SK-N-SH (cell line): ENCODE measurements around the gene OR6C68. TPM values are rescaled to one million over a fixed set of nuclear protein-coding genes. Genes with fewer than 3 reads are reported as not detected.

ENCODE experiments used
- polyA plus RNA-seq, 3 experiments: library from polyadenylated mRNA; depleted of rRNA; stranded (reverse); fragments of >200 nt; gene quantifications; 2 replicates each; pipeline ENCODE4 v1.2.3, GENCODE V29; 2012

OR6C68 gene
- polyA plus RNA-seq, 1 of the 3 experiments (the other 2 are of a cell fraction): not detected

Other genes with a start within 250 kb of the OR6C68 start
- not detected in 2 replicates for gene OR6C74, start 247.8 kb upstream of the OR6C68 start, polyA plus RNA-seq (2012; rRNA removed)
- gene OR6C6, start 195.8 kb upstream of the OR6C68 start, polyA plus RNA-seq (2012; rRNA removed): not detected in 2 replicates
- not detected in 2 replicates for gene OR6C1, start 178.0 kb upstream of the OR6C68 start, polyA plus RNA-seq (2012; rRNA removed)
- not detected in 2 replicates for gene OR6C3, start 161.6 kb upstream of the OR6C68 start, polyA plus RNA-seq (2012; rRNA removed)
- not detected in 2 replicates for gene OR6C75, start 129.4 kb upstream of the OR6C68 start, polyA plus RNA-seq (2012; rRNA removed)
- gene OR6C65, start 91.8 kb upstream of the OR6C68 start, polyA plus RNA-seq (2012; rRNA removed): not detected in 2 replicates
- not detected in 2 replicates for gene OR6C76, start 66.1 kb upstream of the OR6C68 start, polyA plus RNA-seq (2012; rRNA removed)
- gene OR6C2, start 48.3 kb upstream of the OR6C68 start, polyA plus RNA-seq (2012; rRNA removed): not detected in 2 replicates
- not detected in 2 replicates for gene OR6C70, start 22.2 kb upstream of the OR6C68 start, polyA plus RNA-seq (2012; rRNA removed)
- not detected in 2 replicates for gene OR6C4, start 57.2 kb downstream of the OR6C68 start, polyA plus RNA-seq (2012; rRNA removed)
- gene OR2AP1, start 80.1 kb downstream of the OR6C68 start, polyA plus RNA-seq (2012; rRNA removed): not detected in 2 replicates
- gene OR10P1, start 144.5 kb downstream of the OR6C68 start, polyA plus RNA-seq (2012; rRNA removed): not detected in 2 replicates
- 17.6 and 19.7 TPM in 2 replicates for gene ITGA7, start 215.5 kb downstream of the OR6C68 start, polyA plus RNA-seq (2012; rRNA removed)
- 277 and 331 TPM in 2 replicates for gene BLOC1S1, start 223.7 kb downstream of the OR6C68 start, polyA plus RNA-seq (2012; rRNA removed)
- gene RDH5, start 228.0 kb downstream of the OR6C68 start, polyA plus RNA-seq (2012; rRNA removed): 5.2 and 5.4 TPM in 2 replicates
- gene CD63, start 236.6 kb downstream of the OR6C68 start, polyA plus RNA-seq (2012; rRNA removed): 1,022 and 1,465 TPM in 2 replicates